Stimulated activated CD4-positive, alpha-beta T cell treated with anti-CD3 and anti-CD28 coated beads, TNF-alpha, amount 100 ng/mL, for 4 hours (primary cell): ENCODE measurements around the gene EIF4E1B.
A peak's percentile ranks its signal among the peaks of the same experiment; 100 is the strongest.
"Not testable (repeated sequence)": the region's sequence is repeated elsewhere in the genome, so short reads cannot be mapped to it uniquely, and the experiment has no call there.

Experiments
- DNase-seq, 3 experiments: peaks; one replicate each; pipeline ENCODE4 v3.0.0-alpha.2; 2020; ENCODE audit warnings: low read depth in 3 of 3

The EIF4E1B gene, protein sequence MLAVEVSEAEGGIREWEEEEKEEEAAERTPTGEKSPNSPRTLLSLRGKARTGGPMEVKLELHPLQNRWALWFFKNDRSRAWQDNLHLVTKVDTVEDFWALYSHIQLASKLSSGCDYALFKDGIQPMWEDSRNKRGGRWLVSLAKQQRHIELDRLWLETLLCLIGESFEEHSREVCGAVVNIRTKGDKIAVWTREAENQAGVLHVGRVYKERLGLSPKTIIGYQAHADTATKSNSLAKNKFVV

DNA sequence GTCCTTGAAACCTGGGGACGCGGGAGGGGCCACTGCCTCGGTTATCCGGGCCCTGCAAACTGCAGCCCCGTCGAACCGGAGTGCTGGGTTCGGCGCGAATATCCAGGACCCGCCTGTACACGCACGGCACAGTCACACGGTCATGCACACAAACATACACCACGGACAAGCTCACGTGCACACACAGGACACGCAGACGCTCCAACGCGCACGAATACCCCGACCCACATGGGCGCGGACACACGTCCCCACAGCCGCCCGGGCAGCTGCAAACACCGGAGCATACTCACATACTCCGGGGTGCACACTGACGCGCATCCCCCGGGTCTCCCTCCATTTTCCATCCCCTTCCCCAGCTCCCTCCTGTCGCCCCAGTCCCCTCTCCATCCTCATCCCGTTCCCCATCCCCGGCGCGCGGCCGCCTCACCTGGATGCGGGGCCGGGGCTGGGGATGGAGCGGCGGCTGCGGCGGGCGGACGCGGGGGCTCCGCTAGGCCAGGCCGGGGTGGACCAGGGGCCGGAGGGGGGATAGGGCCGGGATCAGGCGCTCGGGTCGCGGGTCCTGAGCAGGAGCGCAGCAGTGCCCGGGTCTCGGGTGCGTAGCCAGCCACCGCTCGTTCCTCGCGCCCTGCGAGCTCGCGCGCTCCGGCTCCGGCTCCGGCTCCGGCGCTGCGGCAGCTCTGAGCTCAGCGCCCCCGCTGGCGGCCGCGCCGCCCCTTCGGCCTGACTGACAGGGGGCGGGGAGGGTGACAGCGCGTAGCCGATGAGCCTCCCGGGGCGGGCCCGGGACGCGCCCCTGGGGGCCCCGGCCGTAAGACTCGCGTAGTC, at the start of gene EIF4E1B, which contains the start of gene SNCB:
EIF4E1B (plus strand) TSS at position 823 of the 828 bp plus-strand sequence. CDS start 12,113 bp downstream, outside the sequence.
SNCB (minus strand) TSS at position 682 of the 828 bp plus-strand sequence. CDS start 880 bp downstream, outside the sequence.
- DNase-seq, result peak in 1 of 3 experiments; percentile 33

DNA sequence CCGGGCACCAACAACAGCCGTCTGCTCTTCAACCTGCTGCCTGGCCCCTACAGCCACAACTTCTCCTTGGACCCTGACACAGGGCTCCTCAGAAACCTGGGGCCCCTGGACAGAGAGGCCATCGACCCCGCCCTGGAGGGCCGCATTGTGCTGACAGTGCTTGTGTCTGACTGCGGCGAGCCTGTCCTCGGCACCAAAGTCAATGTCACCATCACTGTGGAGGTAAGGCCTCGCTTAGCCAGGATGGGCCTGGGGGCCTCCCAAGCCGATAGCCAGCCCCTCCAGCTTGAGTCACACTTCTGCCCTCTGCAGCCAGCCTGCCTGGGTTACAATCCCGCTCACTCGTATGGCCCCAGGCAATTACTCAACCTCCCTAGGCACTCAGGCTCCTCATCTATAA, 49.1 kb upstream of the EIF4E1B start:
- no peak for DNase-seq

DNA sequence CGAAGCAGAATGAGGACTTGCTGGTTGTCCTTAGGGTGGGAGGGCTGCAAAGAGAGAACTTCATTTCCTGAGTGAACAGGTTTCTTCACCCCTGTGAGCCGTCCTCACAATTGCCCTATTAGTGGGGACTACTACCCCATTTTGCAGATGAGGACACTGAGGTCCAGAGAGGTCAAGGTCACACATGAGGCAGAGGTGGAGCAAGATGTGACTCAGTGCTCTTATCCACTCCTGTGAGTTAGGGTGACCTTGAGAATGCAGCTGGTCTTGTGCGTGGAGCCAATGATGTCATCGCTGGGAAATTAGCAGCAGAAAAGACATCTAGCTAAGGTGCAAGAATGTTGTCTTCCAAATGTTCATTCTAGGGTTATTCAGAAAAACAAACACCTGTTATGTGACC, 47.4 kb upstream of the EIF4E1B start:
- no peak for DNase-seq

DNA sequence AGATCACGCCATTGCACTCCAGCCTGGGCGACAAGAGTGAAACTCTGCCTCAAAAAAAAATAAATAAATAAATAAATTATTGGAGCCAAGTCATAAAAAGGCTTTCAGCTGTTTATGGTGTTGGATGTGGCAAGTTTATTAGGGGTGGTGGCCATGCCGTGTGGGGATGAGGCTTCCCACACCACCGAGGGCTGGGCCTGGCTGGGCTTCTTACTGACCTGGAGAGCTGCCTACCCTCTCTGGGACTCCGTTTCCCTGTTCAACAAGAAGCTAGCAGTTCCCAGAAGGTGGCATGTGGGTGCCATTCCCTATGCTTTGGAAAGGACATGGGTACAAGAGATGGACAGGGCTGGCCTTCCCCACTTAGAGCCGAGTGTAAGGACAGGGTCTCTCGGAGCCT, 43.1 kb upstream of the EIF4E1B start:
- no peak for DNase-seq

DNA sequence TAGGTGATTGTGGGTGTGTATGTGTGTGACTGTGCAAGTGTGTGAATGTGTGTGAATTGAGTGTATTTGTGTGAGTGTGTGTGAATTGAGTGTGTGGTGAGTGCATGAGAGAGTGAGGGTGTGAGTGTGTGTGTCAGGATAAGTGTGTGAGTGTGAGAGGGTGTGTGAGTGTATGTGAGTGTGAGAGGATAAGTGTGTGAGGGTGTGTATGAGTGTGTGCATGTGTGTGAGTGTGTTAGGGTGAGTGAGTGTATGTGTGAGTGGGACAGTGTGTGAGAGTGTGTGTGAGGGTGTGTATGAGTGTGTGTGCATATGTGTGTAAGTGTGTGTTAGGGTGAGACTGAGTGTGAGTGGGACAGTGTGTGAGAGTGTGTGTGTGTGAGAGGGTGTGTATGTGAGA, 42.2 kb upstream of the EIF4E1B start:
- DNase-seq, result no peak

DNA sequence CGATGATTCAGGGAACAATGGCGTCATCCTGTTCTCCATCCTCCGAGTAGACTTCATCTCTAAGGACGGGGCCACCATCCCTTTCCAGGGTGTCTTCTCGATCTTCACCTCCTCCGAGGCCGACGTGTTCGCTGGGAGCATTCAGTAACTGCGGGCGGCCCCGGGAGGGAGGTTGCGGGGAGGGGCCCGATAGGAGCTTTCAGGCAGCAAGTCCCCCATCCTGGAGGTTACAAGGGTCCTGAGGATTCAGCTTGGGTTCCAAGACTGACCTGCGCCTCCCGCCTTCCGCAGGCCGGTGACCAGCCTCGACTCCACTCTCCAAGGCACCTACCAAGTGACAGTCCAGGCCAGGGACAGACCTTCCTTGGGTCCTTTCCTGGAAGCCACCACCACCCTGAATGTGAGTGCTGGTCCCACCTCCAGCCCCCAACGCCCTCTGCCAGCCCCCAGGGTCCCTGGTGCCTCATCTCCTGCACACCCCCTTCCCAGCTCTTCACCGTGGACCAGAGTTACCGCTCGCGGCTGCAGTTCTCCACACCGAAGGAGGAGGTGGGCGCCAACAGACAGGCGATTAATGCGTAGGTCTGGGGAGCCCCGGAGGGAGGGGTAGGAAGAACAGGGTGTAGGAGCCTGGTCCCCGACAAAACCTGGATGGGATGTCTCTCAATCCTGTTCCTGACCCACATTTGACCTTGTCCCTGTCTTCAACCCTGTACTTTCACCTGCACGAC, 41.3 kb upstream of the EIF4E1B start:
- no peak for DNase-seq

DNA sequence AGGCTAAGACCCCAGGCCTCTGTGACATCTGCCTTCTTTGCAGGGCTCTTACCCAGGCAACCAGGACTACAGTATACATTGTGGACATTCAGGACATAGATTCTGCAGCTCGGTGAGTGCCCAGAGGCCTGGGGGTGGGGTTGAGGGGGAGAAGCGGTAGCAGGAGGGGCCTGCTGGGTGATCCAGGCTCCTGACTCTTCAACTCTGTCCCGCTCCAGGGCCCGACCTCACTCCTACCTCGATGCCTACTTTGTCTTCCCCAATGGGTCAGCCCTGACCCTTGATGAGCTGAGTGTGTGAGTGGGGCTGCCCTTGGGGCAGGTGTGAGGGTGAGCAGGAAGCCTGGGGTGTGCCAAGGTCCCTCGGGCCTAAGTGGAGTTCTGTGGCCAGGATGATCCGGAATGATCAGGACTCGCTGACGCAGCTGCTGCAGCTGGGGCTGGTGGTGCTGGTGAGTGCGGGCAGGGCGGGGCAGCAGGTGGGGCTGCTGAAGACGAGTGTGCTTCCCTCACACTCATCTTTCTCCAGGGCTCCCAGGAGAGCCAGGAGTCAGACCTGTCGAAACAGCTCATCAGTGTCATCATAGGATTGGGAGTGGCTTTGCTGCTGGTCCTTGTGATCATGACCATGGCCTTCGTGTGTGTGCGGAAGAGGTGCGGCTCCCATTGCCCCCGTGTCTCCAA, 40.3 kb upstream of the EIF4E1B start:
- DNase-seq, result no peak

DNA sequence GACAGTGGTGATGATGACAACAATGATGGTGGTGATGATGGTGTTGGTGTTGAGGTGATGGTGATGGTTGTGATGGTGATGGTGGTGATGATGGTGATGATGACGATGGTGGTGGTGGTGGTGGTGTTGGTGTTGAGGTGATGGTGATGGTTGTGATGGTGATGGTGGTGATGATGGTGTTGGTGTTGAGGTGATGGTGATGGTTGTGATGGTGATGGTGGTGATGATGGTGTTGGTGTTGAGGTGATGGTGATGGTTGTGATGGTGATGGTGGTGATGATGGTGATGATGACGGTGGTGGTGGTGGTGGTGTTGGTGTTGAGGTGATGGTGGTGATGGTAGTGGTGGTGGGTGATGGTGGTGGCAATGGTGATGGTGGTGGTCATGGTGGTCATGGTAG, 38.8 kb upstream of the EIF4E1B start:
- not testable (repeated sequence) for DNase-seq

DNA sequence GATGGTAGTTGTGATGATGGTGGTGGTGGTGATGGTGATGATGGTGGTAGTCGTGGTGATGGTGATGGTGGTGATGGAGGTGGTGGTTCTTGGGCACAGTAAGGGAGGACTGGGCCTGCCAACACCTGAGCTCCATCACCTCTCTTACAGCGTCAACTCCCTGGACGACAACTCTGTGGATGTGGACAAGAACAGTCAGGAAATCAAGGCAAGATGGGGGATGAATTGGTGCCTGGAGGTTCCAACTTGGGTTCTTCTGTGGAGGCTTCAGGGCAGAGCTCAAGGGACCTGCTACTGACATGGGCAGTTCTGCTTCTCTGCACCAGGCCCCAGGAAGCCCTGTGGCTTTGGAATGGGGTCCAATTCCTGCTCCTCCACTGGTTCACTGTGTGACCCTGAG, 37.9 kb upstream of the EIF4E1B start:
- no peak for DNase-seq

DNA sequence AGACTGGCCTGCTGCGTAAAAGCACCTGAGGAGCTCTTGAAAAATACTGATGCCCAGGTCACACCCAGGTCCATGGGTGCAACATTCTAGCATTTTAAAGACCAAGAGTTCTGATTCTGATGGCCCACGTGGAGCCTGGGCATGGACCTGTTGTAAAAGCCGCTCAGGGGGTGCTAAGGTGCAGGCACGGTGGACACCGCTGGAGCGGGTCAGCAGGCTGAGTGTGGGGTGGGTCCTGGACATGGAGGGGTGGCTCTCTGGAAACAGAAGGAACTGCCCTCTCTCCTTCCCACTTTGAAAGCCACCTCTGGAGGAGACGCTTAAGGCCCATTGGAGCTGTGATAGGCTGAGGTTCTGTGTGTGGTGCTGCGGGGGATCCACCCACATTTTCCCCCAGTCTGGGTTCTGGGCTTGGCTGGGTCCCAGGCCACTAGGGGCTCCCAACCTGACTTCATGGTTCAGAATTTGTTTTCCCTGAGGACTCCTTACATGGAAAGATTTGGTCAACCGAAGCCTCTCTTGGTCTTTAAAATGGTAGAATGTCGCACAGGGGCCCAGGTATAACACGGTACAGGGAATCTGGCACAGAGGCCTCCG, 37.1 kb upstream of the EIF4E1B start:
- DNase-seq, result no peak

DNA sequence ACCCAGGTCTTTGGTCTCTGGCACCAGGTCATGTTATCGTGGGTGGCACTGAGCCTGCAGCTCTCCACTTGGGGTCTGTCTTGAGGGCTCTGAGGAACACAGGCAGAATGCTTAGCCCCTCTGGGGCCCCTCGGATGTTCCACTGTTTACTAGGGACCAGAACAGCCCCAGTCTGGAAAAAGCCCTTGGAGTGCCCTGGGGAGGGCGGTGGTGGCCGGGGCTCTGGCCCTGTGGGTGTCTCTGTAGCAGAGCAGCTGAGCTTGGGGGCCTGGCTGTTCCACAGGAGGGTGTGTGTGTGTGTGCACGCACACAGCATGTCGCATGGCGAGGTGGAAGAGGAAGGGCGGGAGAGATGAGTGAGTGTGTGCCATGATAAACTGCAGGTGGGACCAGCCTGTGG, 35.9 kb upstream of the EIF4E1B start:
- DNase-seq, result no peak

DNA sequence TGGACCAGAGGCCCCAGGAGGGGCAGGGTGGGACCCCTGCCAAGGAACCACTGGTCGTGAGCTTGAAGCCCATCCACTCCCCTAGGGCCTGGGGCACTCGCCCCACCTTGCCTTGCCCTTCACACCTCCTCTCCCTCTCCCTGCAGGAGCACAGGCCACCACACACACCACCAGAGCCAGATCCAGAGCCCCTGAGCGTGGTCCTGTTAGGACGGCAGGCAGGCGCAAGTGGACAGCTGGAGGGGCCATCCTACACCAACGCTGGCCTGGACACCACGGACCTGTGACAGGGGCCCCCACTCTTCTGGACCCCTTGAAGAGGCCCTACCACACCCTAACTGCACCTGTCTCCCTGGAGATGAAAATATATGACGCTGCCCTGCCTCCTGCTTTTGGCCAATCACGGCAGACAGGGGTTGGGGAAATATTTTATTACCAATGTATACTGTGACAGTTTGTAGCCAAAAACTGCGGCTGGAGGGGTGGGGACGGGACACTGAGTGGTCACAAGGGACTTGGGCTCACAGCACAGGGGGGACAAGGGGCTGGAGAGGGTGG, 35.0 kb upstream of the EIF4E1B start:
- DNase-seq, result no peak

DNA sequence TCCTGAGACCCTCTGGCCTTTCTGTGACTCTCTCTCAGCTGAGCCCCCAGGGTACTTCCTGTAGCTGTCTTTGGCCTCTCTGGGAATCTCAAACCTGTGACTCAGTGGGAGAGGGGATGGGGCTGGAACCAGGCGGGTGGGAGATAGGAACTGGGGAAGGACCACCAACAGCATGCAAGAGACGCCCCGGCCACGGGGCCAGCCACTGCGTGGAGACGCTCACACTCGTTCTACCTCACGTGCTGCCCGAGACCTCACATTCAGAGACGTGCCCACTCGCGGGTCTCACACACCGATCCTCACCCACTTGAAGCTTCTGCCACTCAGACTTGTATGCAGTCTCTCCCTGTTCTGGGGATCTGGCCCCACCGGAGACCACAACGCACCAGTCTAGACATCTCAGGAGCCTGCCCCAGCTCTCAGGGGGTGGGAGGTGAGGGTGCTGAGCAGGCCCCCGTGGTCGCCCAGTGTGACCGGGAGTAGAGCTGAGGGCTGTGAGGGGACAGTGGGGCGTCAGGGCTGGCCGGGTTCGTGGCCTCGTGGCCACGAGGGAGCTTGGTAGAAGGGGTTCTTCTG, 34.3 kb upstream of the EIF4E1B start:
- DNase-seq, result no peak

DNA sequence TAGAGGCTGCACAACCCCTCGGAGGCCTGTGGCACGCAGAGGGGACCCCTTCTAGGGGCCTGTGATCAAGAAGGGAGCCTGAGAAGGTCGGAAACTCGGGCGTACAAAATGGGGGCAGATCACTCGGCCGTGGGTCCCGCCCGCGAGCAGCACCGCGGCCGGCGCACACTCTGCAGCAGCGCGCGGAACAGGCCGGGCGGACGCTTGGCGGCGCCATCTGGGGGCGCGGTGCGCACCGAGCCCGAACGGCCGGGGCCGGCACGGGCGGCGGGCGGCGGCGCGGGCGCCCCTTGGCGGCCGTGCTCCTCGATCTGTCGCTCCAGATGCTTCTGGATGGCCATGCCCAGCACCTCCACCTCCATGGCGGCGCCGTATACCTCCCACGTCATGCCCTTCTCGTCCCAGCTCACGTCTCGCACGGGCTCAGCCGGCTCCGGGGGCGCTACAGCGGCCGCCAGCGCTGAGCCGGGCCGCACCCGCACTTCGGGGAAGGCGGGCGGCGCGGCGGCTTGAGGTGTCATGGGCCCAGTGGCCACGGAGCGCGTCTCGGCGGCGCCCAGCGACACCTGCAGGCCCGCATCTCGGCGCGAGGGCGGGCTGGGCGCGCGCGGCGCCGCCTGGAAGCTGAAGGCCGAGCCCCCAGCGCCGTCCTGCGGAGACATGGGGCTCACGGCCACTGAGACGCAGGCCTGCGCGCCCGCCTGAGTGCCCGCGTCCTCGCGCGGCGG, 33.6 kb upstream of the EIF4E1B start:
- DNase-seq, result peak; percentile 55 to 61 (median 58)

DNA sequence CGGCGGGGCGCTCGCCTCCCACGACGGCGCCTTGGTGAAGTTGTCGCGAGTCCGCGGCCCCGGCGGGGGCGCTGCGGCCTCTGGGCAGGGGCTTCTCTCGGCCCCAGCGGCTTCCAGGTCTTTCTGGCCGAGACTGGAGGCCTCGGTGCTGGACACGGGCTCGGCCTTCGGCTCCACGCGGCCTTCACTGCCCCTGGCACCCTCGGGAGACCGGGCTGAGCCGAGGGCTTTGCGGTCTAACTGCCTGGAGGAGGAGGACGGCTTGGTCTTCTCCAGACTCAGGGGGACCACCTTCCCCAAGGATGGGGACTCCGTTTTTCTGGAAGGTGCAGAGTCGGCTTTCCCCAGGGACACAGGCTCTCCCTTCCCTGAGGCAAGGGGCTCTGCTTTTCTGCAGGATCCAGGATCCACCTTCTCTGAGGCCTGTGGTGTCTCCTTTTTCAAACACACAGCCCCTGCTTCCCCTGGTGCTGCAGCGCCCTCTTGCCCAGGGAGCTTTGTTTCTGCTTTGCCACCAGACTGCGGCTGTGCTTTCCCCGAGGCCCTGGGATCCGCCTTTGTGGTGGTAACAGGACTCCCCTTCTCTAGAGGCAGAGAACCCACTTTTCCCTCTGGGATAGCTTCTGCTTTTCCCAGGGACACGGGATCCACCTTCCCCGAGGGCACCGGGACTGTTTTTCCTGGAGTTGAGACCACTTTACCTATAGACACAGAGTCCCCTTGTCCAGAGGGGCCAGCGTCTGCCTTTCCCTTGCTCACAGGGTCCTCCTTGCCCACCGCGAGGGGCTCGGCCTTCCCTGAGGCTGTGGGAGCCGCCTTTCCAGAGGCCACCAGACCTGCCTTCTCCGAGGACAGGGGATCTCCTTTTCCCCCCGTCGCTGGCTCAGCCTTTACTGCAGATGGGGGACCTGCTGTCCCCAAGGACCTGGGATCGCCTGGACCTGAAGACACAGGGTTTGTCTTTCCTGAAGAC, 32.8 kb upstream of the EIF4E1B start:
- no peak for DNase-seq

DNA sequence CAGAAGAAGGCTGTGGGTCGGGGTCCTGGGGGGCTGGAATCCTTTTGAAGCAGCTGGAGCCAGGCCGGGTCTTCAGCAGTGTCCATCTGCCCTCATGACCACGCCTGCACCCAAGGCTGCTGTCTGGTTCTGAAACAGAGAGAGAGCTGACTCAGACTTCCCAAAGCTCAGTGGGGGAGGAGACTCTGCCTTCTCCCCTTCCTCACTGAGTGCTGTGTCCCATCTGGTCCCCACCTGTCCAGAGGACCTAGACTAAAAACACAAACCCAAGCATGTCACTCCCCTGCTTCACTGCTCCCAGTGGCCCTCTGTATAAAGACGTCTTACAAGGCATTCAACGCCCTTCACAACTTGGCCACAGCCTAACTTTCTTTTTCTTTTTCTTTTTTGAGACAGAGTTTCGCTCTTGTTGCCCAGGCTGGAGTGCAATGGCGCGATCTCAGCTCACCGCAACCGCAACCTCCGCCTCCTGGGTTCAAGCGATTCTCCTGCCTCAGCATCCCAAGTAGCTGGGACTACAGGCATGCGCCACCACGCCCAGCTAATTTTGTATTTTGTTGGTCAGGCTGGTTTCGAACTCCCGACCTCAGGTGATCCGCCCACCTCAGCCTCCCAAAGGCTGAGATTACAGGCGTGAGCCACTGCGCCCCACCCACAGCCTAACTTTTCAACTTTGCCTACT, 30.6 kb upstream of the EIF4E1B start:
- not testable (repeated sequence) for DNase-seq

DNA sequence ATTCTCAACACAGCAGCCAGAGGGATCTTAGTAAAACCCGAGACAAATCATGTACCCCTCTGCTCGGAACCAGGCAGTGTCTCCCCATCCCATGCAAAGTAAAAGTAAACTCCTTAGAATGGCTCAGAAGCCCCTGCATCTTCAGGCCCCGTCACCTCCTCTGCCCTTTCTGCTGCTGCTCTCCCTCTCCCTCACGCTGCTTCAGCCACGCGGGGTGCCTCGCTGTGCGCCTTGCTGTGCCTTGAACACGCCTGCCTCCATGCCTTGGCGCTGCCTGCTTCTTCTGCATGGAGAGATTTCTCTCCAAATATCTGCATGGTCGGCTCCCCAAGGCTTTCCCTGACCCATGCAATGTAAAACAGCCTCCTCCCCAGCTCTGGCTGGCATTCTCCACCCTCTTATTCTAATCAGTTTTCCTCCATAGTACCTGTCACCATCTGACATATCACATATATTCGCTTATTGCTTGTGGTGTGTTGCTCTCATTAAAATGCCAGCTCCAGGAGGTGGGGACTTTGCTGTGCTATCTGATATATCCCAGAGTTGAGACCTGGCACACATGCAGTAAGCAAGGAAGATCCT, 28.5 kb upstream of the EIF4E1B start:
- DNase-seq, result no peak

DNA sequence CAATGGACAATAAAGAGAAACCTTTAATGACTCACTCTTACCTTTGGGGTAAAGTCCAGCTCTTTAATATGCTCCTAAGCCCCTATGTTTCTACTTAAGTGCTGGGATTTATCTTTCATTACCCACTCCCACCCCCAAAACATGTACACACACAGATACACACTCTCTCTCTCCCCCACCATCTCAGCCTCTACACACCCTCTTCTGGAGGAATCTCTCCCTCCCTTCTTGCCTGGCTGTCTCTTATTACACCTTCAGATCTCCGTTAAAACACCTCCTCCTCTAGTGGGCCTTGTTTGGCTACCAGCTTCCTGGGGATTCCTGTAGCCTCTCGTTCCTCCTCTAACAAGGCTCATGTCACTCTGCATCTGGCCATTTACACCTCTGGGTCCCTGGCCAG, 27.4 kb upstream of the EIF4E1B start:
- no peak for DNase-seq
